ENCODE measurements around the gene NUCB2. TPM values are rescaled to one million over a fixed set of nuclear protein-coding genes. Genes with fewer than 3 reads are reported as not detected.

Gene NUCB2
- total RNA-seq, 6 donors from 2014 or later, result 24.0 to 167 (median 42.5) TPM

DNA sequence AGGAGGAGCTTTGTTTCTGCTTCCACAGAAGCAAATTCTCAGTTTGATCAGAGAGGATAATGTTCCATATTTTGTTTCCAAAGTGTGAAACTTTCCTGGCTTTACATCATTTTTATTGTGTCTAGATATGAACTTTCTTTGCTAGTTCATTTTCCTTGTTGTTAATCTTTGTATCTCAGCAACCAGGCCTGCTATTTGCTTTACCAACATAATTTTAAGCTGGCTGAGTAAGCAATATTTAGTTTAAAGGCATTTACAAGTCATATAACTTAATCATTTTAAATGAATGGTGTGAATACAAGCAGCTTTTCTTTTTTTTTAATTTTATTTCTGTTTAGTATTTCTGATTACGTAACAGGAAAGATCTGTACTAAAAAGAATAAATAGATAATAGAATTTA, 15.2 kb downstream of the NUCB2 start:
- H3K27ac ChIP-seq, result no peak overlapping the region
- no peak for DNase-seq
- no peaks in the 10 kb centered on the region for H3K4me1 ChIP-seq
- no peak overlapping the region for H3K4me3 ChIP-seq
- H3K9me3 ChIP-seq, result no peaks in the 10 kb centered on the region
- ATAC-seq (ENCODE audit: low FRiP score in 2 of 2), result no peak
- TF ChIP-seq POLR2A (IDR thresholded peaks at IDR 0.05), result no peak
- no peak for TF ChIP-seq POLR2AphosphoS5 (IDR thresholded peaks at IDR 0.05)
- no peak for TF ChIP-seq EP300 (IDR thresholded peaks at IDR 0.05)
- TF ChIP-seq, protein P1, sequence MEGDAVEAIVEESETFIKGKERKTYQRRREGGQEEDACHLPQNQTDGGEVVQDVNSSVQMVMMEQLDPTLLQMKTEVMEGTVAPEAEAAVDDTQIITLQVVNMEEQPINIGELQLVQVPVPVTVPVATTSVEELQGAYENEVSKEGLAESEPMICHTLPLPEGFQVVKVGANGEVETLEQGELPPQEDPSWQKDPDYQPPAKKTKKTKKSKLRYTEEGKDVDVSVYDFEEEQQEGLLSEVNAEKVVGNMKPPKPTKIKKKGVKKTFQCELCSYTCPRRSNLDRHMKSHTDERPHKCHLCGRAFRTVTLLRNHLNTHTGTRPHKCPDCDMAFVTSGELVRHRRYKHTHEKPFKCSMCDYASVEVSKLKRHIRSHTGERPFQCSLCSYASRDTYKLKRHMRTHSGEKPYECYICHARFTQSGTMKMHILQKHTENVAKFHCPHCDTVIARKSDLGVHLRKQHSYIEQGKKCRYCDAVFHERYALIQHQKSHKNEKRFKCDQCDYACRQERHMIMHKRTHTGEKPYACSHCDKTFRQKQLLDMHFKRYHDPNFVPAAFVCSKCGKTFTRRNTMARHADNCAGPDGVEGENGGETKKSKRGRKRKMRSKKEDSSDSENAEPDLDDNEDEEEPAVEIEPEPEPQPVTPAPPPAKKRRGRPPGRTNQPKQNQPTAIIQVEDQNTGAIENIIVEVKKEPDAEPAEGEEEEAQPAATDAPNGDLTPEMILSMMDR (IDR thresholded peaks at IDR 0.05), result no peak
- peaks cover 0 to 29% (median 4%) of the 10 kb centered on the region in 4 donors for H3K36me3 ChIP-seq
- H3K27me3 ChIP-seq, result no peaks in the 10 kb centered on the region
- WGBS, 2 donors, result 89 to 92% methylated on average over 1 of the region's 1 CpG

DNA sequence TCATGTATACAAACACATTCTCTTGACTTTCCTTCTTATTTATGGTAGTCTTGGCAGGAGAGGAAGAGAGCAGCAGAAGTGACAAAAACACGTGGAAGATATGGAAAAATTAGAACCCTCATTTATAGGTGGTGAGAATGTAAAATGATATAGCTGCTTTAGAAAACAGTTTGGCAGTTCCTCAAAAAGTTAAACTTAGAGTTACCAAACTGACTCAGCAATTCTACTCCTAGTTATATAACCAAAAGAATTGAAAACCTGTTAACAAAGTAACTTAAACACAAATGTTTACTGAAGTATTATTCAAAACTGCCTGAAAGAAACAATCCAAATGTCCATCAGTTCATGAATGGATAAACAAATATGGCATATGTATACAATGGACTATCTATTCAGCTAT, 16.8 kb downstream of the NUCB2 start:
- WGBS, 2 donors, result 41 to 54% methylated on average over 1 of the region's 1 CpG
- Histone ChIP-seq H3K27me3 (no peaks in the 10 kb centered on the region), H3K36me3 (peaks cover 0 to 30% (median 4%) of the 10 kb centered on the region in 4 donors), H3K4me1 (no peaks in the 10 kb centered on the region), H3K27ac (no peak overlapping the region), H3K9me3 (no peaks in the 10 kb centered on the region), H3K4me3 (no peak overlapping the region)
- TF ChIP-seq POLR2A (IDR thresholded peaks at IDR 0.05) (no peak), EP300 (IDR thresholded peaks at IDR 0.05) (no peak), POLR2AphosphoS5 (IDR thresholded peaks at IDR 0.05) (no peak)
- TF ChIP-seq, protein P1 (IDR thresholded peaks at IDR 0.05), result no peak
- no peak for ATAC-seq (ENCODE audit: low FRiP score in 2 of 2)
- no peak for DNase-seq

DNA sequence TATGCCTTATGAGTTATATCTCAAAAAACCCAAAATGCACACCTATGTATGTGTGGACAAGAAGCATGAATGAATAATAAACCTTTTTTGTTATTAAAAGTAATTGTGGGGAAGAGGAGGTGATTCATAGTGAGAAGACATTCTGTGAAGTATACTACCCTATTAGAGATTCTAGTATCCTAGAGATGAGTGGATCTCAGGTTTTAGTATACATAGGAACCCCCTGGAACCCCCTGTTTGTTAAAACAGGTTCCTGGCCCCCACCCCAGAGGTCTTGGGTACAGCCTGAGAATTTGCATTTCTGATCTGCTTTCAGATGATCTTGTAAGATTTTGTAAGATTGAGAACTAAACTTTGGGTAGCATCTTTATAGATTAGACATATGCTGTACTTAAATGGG, 17.5 kb downstream of the NUCB2 start:
- no peak overlapping the region for H3K4me3 ChIP-seq
- H3K27ac ChIP-seq, result no peak overlapping the region
- H3K27me3 ChIP-seq, result no peaks in the 10 kb centered on the region
- ATAC-seq (ENCODE audit: low FRiP score in 2 of 2), result no peak
- peaks cover 0 to 31% (median 3%) of the 10 kb centered on the region in 4 donors for H3K36me3 ChIP-seq
- TF ChIP-seq POLR2AphosphoS5 (IDR thresholded peaks at IDR 0.05), result no peak
- TF ChIP-seq, protein P1 (IDR thresholded peaks at IDR 0.05), result no peak
- TF ChIP-seq EP300 (IDR thresholded peaks at IDR 0.05), result no peak
- no peaks in the 10 kb centered on the region for H3K4me1 ChIP-seq
- DNase-seq, result no peak
- H3K9me3 ChIP-seq, result no peaks in the 10 kb centered on the region

DNA sequence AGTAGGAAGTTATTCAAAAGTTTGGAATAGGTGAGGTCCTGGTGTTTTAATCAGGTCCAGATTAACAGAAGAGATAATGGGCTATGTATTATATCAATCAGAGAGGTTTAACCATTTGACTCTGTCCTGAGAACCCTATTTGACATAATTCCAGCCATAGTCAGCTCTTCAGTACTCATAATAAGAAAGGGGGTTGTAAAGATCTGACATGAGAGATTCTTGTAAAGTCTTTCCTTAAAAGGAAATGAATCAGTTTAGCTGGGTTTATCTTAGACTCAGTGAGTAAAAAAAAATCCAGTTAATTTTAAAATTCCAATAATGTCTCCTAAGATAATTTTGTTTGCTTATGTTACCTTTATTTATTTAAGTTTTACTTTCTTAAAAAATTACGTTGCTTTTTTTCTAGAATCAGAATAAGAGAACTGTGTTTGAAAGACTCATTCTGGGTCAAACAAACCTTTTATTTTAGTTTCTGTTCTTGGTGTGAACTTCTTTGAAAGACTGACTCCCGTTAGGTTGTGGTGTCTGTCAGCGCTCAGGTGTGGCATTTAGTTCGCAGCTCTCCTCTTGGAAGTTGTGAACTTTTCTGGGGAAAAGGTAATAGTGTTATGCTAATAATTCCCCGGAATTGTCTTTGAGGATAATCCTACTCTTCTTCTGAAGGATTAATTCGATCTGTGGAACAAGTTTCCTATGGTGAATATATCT, 20.5 kb downstream of the NUCB2 start:
- Histone ChIP-seq H3K27ac (no peak overlapping the region), H3K4me1 (no peaks in the 10 kb centered on the region), H3K4me3 (no peak overlapping the region), H3K27me3 (no peaks in the 10 kb centered on the region), H3K9me3 (no peaks in the 10 kb centered on the region), H3K36me3 (peaks cover 3 to 51% (median 6%) of the 10 kb centered on the region in 4 donors)
- 81 to 87% methylated on average over 6 of the region's 6 CpGs for WGBS, 2 donors
- DNase-seq, result no peak
- TF ChIP-seq, protein P1 (IDR thresholded peaks at IDR 0.05), result no peak
- no peak for TF ChIP-seq EP300 (IDR thresholded peaks at IDR 0.05)
- TF ChIP-seq POLR2A (IDR thresholded peaks at IDR 0.05), result no peak
- no peak for TF ChIP-seq POLR2AphosphoS5 (IDR thresholded peaks at IDR 0.05)
- no peak for ATAC-seq (ENCODE audit: low FRiP score in 2 of 2)

DNA sequence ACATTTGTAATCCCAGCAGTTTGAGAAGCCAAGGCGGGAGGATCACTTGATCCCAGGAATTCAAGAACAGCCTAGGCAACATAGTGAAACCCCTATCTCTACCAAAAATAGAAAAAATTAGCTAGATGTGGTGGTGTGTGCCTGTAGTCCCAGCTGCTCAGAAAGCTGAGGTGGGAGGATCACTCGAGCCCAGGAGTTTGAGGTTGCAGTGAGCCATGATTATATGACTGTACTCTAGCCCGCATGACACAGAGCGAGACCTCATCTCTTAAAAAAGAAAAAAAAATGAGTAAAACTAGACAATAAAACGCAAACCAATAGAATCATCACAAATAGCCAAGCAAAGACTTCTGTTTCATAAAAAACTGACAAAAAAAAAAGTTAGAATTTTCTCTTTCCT, 21.8 kb downstream of the NUCB2 start:
- ATAC-seq (ENCODE audit: low FRiP score in 2 of 2) (no peak), DNase-seq (no peak)
- Histone ChIP-seq H3K36me3 (peaks cover 3 to 63% (median 12%) of the 10 kb centered on the region in 4 donors), H3K27ac (no peak overlapping the region), H3K9me3 (no peaks in the 10 kb centered on the region), H3K4me1 (no peaks in the 10 kb centered on the region), H3K4me3 (no peak overlapping the region), H3K27me3 (no peaks in the 10 kb centered on the region)
- TF ChIP-seq, protein P1 (IDR thresholded peaks at IDR 0.05), result no peak
- no peak for TF ChIP-seq POLR2A (IDR thresholded peaks at IDR 0.05)
- no peak for TF ChIP-seq POLR2AphosphoS5 (IDR thresholded peaks at IDR 0.05)
- TF ChIP-seq EP300 (IDR thresholded peaks at IDR 0.05), result no peak
- WGBS, 2 donors, result 91 to 93% methylated on average over 5 of the region's 5 CpGs
